HuH-7.5 (cell line): Measurements from ENCODE around the gene CABP2.
"Not testable (repeated sequence)": the region's sequence is repeated elsewhere in the genome, so short reads cannot be mapped to it uniquely, and the experiment has no call there.

Source experiments
- DNase-seq: peaks from one replicate; pipeline ENCODE4 v3.0.0; 2011; ENCODE audit warnings: low spot score

The CABP2 gene

DNA sequence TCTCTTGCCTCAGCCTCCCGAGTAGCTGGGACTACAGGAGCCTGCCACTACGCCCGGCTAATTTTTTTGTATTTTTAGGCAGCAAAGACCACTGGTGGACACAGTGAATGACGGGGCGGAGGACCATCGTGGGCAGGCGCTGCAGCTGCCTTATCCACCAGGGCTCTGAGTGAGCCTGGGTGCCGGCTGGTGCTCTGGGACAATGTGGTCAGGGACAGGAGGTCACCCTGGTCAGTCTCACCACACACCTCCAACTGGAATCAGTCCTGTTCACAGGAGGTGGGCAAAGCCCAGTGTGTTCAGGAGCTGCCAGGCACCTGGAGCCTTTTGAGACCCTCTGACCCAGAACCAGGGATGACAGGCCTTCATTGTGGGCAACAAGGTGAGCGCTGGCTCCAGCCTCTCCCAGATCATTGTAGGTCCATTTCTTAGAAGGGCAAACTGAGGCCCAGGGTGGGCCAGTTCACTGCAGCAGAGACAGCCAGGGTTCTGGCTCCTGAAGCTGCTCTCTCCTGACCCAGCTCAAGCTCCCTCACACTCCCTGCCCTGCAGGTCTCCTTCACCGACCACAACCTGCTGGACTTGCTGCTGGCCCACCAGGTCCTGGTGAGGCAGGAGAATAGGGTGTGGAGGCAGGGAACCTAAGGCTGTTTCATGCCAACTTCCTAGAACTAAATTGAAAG, 15.7 kb upstream of the CABP2 start:
- DNase-seq: peak; percentile 4

DNA sequence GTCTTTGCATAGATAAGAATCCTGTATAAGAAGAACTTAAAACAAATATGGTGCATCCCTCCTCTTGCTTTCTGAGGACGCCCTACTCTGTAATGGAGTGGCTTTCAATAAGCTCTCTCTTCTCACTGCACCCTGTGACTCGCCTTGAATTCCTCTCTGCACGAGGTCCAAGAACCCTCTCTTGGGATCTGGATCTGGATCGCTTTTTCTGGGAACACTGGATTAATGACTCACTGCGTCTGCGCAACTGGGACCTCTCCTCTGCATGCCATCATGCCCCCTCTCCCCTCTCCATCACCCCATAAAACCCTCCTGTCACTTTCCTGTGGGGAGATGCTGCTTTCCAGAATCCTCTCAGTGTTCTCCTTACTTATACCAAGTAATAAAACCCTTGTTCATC, 15.1 kb upstream of the CABP2 start:
- peak; percentile 6 for DNase-seq

DNA sequence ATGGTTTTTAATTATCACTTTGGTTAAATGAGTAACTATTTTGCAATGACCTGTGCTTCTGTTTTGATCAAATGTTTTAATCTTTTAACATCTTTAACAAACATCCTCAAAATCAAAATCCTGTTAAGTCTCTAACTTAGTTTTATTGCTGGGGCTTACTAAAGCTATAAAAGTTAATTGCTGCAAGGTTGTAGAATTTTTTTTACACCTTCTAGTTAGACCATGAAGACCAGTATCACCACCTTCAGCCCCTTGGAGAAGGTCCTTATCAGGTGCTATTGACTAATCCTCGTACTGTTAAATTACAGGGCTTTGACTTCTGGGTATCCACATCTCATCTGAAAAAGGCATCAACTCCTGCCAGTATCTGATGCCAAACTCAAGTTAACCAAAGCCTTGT, 12.3 kb upstream of the CABP2 start:
- no peak for DNase-seq

DNA sequence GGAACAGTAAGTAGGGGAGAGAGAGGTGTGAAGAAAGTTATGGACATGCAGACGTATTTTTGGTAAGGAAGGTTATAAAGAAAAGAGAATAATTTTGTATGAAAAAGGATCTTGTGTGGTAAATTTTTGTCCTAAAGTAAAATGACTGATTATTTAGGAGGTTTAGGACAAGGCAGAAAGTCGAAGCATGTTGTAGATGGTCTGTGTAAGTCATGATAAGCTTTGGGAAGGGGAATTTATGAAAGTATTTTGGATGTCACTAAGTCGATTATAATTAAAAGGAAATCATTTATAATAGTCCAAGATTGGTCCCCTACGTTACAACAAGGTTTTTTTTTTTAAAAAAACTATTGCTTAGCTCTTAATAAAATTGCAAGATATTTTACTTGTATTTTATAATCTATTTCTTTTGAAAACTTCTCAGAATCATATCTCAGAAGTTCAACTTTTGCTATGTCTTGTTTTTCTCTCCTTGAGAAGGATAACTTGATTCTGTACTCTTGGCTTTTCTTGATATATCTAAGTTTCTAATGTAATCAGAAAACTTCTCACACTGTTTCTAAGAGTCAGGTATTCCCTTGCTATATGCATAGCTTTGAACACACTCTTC, 10.9 kb upstream of the CABP2 start:
- DNase-seq: no peak

DNA sequence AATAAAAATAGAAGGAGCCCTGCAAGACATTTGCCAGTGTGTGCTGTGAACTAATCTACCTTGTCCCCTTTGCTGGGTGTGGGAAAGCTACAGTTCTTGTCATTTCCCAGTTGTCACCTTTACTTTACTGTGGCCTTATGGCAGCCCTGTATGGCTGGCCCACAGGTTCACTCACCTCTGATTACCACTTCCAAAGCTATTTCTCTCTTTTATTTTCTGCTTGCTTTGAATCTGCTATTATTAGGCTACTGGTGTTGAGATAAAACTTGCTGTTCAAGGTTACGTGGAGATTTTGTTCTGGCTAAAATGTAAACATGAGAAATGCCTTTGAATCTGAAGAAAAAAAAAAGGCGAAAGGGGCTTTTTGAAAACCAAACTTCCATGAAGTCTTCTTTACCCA, 9.6 kb upstream of the CABP2 start:
- no peak for DNase-seq

DNA sequence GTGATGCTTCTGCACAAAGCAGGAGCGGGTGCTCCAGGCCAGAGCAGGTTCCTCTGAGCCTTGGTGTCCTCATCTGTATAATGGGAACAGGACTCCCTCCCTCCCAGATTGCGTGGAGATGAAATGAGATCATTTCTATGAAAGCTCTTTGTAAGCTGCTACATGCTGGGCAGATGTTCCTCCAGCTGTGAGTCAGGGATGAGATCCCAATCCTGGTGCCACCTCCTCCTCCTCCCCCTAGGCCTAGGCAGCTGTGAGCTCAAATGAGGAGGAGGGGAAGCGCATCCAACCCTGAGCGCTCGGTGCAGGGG, 7.0 kb upstream of the CABP2 start:
- no peak for DNase-seq

DNA sequence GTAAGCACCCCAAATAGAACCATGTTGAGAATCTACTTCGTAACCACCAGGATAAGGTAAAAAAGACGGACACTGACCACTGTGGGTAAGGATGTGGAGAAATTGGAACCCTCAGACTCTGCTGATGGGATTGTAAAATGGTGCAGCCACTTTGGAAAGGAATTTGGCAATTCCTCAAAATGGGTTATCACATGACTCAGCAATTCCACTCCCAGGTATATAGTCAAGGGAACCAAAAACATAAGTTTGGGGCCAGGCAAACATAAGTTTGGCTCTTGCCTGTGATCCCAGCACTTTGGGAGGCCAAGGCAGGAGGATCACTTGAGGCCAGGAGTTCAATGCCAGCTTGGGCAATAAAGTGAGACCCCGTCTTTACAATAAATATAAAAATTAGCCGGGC, 5.1 kb upstream of the CABP2 start:
- DNase-seq: no peak

DNA sequence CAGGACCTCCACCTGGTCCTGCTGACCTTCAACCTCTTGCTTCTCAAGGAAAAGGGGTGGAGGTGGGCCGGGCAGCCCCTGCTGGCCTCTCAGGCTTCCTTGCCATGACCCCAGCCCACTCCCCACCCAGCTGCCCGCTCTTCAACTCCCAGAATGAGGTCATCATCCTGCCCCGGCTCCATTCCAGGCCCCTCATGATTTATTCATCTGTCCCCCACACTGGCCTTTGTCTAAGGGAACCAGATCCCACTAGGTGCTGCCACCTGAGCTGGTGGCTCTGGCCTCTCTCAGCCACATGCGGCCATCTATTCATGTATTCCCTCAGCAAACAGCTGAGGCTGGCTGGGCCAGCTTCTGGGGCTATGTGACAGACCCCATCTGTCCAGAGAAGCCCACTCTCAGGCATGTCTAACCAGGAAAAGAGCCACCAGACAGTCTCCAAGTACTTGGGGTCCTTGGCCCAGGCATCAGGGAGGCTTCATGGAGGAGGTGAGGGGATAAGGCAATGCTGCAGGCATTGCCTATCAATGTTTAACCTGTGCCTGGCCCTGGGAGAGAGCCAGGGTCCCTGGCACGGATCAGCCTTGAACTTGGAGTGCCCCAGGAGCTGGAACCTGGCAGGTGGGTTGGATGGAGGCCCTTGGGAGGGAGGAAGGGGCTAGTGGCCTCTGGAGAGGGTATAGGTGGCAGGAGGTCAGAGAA, 2.2 kb upstream of the CABP2 start:
- DNase-seq: no peak

DNA sequence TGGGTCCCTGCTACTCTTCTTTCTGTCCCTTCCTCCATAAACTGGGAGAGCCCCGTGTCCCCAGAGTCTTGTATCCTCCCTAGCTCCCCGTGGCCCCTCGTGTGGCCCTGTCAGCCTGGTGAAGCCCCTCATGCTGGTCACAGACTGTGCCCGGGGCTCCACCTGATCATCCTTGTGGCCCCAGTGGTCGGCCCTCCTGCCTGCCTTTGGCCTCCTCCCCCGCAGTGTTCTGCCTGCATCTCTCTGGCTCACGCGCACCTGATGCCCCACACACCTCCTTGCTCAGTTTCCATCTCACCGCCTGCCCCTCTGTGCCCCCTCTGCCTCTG, 1.2 kb upstream of the CABP2 start:
- no peak for DNase-seq

DNA sequence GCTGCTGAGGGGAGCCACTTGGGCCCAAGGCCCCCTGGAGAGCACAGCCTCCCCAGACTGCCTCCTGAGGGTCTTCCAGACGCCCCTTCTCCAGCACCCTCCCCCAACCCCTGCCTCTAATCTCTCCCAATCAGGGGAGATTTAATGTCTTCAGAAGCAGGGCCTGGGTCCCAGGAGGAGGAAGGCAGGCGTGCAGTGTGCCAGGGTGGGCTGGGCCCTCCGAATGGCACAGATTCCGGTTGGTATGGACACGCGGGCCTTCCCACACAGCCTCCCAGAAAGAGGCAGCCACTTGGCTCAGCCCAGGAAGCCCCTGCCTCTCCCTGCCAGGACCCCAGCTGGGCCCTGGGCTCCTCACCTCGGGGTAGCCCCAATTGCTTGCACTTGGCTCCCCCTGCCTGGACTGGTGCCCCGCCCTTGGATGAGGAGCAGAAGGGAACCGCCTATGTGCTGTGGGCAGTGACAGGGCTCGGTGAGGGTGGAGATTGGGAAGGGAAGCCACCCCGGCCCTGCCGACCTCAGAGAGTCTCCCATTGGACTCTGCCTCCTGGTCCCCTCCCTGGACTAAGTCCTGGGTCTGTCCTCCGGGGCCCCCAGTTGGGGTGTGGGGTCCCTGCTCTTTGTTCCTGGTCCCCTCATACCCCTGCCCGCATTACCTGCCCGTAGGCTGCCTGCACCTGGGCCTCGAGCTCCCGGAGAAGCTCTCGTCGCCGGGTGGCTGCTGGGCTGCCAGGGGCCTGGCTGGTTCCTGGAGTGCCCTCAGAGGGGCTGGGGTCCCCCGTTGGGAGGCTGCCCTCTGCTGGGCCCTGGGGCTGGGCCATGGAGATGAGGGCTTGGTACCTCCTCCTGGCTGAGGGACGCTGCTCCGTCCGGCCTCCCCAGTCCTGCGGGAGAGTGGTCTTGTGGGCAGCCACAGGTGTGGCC, 572 bp upstream of the CABP2 start:
- DNase-seq: no peak

DNA sequence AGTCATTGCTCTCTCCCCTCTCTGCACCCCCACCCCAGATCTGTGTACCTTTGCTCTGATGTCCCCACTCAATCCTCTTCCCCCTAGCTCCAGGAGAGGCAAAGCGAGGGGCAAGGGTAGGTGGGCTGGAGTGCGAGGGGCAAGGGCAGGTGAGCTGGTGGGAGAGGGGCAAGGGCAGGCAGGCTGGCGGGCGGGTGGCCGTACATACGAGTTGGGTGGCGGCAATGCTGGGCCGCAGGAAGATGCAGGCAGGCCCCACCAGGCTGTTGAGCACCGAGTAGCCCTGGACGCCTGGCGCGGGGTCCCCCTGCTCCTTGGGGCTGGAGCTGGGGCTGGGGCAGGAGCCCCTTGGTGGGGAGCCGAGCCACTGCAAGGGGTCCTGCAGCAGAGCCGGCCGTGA, 908 bp downstream of the CABP2 start:
- no peak for DNase-seq

DNA sequence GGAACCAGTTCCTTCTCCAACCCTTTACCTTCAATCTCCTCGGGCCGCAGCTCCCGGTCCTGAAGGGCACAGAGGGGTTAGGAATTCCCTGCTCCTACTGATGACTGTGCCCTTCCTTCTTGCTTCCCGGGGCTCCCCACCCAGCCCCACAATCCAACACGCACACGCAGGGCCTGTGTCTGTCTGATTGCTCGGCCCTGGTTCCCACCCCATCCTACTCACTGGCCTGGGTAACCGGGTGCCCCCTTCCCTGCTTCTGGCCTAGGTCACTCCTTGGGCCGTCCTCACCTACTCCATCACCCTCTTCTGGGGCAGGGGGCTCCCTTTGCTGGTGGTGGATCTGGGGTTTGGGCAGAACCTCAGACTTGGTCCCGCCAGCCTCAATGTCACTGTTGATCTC, 1.3 kb downstream of the CABP2 start:
- DNase-seq: no peak

DNA sequence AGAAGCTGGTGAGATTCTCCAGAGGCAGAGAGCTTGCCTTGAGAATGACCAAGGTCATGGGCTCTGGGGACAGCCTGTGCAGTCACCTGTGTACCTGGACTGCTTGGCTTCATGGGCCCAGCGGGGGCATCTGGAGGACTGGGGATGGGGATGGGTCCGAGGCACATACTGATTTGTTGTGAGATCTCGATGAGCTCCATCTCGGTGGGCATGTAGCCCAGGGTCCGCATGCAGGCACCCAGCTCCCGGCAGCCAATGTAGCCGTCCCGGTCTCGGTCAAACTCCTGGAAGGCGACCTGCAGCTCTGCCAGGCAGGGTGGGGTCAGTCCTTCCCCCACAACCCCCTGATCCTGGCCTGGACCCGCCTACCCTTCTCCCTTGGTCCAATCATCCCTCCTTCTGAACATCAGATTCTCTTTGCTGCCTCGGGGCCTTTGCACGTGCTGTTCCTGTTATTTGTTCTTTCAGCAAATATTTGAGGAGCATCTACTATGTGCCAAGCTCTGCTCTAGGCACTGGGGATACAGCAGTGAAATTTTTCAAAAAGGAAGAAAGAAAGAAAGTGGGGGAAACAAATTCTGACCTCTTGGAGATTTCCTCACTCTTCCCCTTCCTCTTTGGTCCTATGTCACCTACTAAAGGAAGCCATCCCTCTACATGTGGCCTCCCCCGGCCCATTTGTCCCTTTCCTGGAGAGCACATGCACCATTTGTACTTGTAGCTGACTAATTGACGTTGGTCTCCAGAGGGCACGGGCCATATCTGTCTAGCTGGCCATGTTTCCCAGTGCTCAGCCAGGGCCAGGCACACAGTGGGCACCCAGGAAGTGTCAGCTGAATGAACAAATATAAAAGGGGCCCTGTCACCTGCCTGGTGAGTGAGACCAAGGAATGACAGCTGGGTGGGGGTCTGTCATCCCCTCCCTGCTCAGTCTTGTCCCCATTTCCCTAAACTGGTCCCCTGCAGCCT, 2.1 kb downstream of the CABP2 start:
- no peak for DNase-seq

DNA sequence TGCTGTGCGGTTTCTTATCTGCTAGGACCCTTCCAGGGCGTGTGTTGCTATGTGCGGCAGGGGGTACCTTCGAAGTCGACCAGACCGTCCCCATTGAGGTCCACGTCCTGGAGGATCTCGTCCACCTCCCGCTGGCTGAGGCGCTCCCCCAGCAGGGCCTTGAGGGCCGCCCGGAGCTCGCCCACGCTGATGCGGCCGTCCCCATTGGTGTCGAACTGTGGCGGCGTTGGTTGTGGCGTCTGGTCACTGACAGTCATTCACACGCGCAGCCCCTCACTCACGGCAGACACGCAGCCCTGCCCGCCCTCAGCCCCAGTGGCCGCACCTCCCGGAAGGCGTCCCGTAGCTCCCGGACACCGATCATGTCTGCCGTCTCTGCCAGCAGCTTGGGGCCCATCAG, 3.5 kb downstream of the CABP2 start:
- DNase-seq: no peak

DNA sequence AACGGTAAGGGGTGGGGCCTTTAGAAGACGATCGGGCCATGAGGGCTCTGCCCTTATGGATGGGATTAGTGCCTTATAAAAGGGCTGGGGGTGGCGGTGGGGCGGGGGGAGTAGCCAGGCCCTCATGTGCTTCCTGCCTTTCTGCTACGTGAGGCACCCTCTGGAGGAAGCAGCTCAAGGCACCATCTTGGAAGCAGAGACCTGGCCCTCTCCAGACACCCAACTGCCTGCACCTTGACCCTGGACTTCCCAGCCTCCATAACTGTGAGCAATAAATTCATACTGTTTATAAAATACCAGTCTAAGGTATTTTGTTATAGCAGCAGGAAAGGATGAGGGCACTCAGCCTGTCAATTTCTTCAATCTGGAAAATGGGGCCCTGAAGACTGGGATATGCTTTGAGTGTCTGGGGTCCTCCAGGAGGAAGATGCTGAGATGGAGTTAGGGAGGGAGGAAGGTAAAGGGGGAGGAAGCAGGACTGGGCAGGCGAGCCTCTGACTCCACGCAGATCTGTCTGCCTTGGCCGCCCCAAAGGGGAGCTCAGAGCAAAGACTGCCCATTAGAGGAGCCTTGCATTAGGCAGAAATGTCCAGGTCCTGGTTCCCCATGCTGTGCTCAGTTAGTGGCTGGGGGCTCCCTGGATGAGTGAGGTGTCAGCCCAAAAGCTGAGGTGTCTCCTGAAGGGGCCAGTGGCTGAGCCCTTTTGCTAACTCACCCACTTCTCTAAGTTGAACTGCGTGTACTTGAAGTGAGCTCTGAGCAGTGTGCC, 5.3 kb downstream of the CABP2 start:
- no peak for DNase-seq

DNA sequence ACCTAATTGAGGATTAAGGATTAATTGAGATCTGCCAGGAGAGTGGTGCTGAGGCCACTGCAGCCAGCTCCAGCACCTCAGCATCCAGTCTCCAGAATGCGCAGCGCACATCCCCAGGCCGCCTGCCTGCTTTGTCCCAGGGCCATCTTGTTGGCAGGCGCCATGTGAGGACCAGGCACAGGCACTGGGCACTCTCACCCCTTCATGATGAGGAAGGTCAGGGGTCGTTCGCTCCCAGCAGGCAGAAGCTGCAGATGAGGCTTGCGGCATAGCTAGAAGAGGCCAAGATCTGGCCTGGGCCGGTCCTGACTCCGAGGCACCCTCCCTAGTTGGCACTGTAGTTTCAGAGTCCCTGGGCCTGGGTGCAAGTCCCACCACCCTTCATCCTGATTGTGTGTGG, 6.4 kb downstream of the CABP2 start:
- no peak for DNase-seq

DNA sequence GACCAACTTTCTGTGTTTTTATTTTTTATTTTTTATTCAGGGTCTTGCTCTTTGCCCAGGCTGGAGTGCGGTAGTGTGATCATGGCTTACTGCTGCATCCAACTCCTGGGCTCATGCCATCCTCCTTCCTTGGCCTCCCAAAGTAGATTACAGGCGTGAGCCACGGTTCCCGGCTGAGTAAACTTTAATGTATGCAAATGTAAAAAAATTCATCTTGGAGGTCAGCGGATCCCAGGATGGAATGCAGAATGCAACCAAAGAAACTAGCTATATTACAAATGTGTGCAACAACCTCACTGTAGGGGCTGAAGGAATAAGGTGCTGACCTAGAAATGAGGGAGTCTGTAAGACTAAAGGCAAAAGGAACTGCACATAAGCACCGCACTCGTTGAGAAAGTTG, 9.1 kb downstream of the CABP2 start:
- DNase-seq: no peak

DNA sequence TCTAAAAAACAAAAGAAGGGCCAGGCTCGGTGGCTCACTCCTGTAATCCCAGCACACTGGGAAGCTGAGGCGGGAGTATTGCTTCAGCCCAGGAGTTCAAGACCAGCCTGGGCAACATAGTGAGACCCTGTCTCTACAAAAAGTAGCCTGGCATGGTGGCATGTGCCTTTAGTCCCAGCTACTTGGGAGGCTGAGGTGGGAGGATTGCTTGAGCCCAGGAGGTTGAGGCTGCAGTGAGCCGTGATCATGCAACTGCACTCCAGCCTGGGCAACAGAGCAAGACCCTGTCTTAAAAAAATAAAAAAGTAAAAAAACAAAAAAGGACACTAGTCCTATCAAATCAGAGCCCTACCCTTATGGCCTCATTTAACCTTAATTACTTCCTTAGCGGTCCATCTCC, 11.7 kb downstream of the CABP2 start:
- not testable (repeated sequence) for DNase-seq

DNA sequence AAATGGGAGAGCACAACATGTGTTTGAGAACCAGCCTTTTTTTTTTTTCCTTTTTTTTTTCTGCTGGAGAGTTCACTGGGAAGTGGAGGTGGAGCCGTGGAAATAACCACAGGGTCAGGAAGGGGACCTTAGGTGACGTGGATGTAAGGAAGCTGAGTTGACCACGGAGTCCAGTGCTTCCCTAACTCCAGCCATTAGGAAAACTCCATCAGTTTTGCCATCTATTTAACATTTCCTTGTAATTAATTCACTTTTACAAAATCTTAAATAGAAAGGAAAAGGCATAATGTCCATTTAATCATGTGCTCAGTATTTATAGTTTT, 13.3 kb downstream of the CABP2 start:
- no peak for DNase-seq

DNA sequence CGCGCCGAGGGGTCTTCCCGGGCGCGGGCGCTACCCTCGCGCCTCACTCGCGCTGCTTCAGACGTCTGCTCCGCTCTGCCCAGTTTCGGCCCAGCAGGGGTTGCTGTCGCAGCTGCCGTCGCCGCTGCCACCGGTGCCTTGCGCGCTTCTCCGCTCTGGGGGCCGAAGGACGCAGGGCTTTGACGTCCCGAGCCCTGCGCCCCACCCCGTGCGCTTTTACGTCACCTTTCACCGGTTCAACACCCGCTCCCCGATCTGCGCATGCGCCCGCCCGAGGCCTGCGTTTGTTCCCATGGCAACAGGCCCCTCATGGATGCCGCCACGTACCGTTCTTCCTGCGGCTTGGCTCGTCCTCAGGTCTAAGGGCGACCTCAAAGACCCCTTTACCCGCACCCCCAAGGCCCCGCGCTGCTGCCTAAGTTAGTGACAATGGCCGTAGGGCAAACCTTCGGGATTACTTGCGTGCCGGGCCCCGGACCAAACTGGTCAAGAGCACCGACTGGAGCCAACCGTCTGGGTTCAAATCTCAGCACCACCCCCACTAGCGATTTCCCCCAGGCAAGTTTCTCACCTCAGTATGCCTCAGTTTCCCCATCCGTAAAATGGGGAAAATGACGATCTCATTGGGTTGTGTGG, 14.6 kb downstream of the CABP2 start:
- peak; percentile 100 for DNase-seq
